K562 (cell line): ENCODE results near the gene ZNF668. TPM values are rescaled to one million over a fixed set of nuclear protein-coding genes. Genes with fewer than 3 reads are reported as not detected.

ENCODE experiments used
- ATF3 ChIP-seq, 2 experiments: fragments of 450-650 bp in 1 of 2; sonication (generic) in 1 of 2; formaldehyde crosslinking in 1 of 2; IDR thresholded peaks in 1 of 2; conservative IDR thresholded peaks in 1 of 2; 2 replicates each; pipeline versions ENCODE4 v1.6.1 to v1.8.1; 2016 to 2023; ENCODE audit warnings: mild to moderate bottlenecking in 2 of 2, moderate library complexity in 2 of 2, inconsistent platforms in 1 of 2, missing genetic modification reagents in 1 of 2
- BDP1 ChIP-seq: IDR thresholded peaks from 3 replicates; pipeline ENCODE4 v1.6.1; 2011; ENCODE audit not compliant: insufficient read length, insufficient read depth
- C11orf30 ChIP-seq: fragments of 450-650 bp; IDR thresholded peaks from 2 replicates; pipeline ENCODE4 v1.6.1; 2016; ENCODE audit warnings: low read depth, mild to moderate bottlenecking
- HDAC3 ChIP-seq: fragments of 450-650 bp; IDR thresholded peaks from 2 replicates; pipeline ENCODE4 v1.6.1; 2018; ENCODE audit warnings: borderline replicate concordance, mild to moderate bottlenecking, moderate library complexity; ENCODE audit not compliant: partially characterized antibody
- MAZ ChIP-seq, 2 experiments: fragments of 450-650 bp in 1 of 2; sonication (generic) in 1 of 2; formaldehyde crosslinking; IDR thresholded peaks in 1 of 2; conservative IDR thresholded peaks in 1 of 2; 2 replicates each; pipeline versions ENCODE4 v1.4.0 to v1.5.0; 2020; ENCODE audit warnings: mild to moderate bottlenecking in 1 of 2, missing genetic modification reagents in 1 of 2
- MEF2A ChIP-seq: IDR thresholded peaks from 2 replicates; pipeline ENCODE4 v1.6.1; 2011; ENCODE audit warnings: low read depth, mild to moderate bottlenecking, low read length, moderate library complexity; ENCODE audit not compliant: control insufficient read depth
- MEF2D ChIP-seq: conservative IDR thresholded peaks from 2 replicates; pipeline ENCODE4 v1.6.1; 2016; ENCODE audit warnings: low read depth, missing genetic modification characterization, missing compliant biosample characterization
- NCOR1 ChIP-seq: fragments of 450-650 bp; IDR thresholded peaks from 2 replicates; pipeline ENCODE4 v1.6.1; 2016; ENCODE audit warnings: mild to moderate bottlenecking, moderate library complexity
- PHF20 ChIP-seq: fragments of 450-650 bp; IDR thresholded peaks from 2 replicates; pipeline ENCODE4 v1.6.1; 2018; ENCODE audit not compliant: partially characterized antibody
- RBM14 ChIP-seq: fragments of 200-400 bp; formaldehyde crosslinking; IDR thresholded peaks from 2 replicates; pipeline ENCODE4 v1.6.1; 2018; ENCODE audit warnings: low read depth, mild to moderate bottlenecking, low read length, moderate library complexity, borderline replicate concordance; ENCODE audit not compliant: insufficient read depth
- RBM34 ChIP-seq: fragments of 200-400 bp; formaldehyde crosslinking; IDR thresholded peaks from 2 replicates; pipeline ENCODE4 v1.6.1; 2018; ENCODE audit warnings: low read length, borderline replicate concordance; ENCODE audit not compliant: insufficient read depth
- SMC3 ChIP-seq: conservative IDR thresholded peaks from 2 replicates; pipeline ENCODE4 v1.6.1; 2011; ENCODE audit warnings: low read depth, low read length, improper control_type of control experiment; ENCODE audit not compliant: insufficient read depth
- XRCC5 ChIP-seq: fragments of 200-400 bp; formaldehyde crosslinking; IDR thresholded peaks from 2 replicates; pipeline ENCODE4 v1.6.1; 2017; ENCODE audit warnings: low read depth, mild to moderate bottlenecking, low read length
- ZC3H8 ChIP-seq: fragments of 450-650 bp; IDR thresholded peaks from 2 replicates; pipeline ENCODE4 v1.6.1; 2017
- ZNF197 ChIP-seq: fragments of 200-800 bp; sonication (Bioruptor generic); IDR thresholded peaks from 2 replicates; pipeline ENCODE4 v1.6.1; 2016; ENCODE audit warnings: low read depth, missing genetic modification characterization, missing compliant biosample characterization
- ZNF639 ChIP-seq, 2 experiments: fragments of 200-800 bp in 1 of 2; sonication (Bioruptor generic) in 1 of 2; sonication (generic) in 1 of 2; formaldehyde crosslinking in 1 of 2; IDR thresholded peaks in 1 of 2; conservative IDR thresholded peaks in 1 of 2; 2 replicates each; pipeline versions ENCODE4 v1.5.0 to v1.6.1; 2016 to 2020; ENCODE audit warnings: missing compliant biosample characterization in 1 of 2, missing genetic modification characterization in 1 of 2, missing genetic modification reagents in 1 of 2
- ZNF717 ChIP-seq: fragments of 250-450 bp; sonication (Bioruptor Pico); IDR thresholded peaks from 2 replicates; pipeline ENCODE4 v1.5.0; 2021
- ZSCAN32 ChIP-seq: fragments of 450-650 bp; formaldehyde crosslinking; IDR thresholded peaks from 2 replicates; pipeline ENCODE4 v1.4.0; 2020; ENCODE audit warnings: mild to moderate bottlenecking, moderate library complexity
- polyA plus RNA-seq, 8 experiments: library from polyadenylated mRNA; depleted of rRNA in 4 of 8; stranded (reverse) in 5 of 8; unstranded in 3 of 8; fragments of >200 nt; fragmentation: Nextera tagmentation in 2 of 8; fragmentation: Illumina TruSeq in 1 of 8; extraction: Ambion mirVana in 2 of 8; extraction: Trizol in 1 of 8; gene quantifications; 2 replicates each; pipeline versions ENCODE4 v1.2.1 to v1.2.3, GENCODE V29; 2011 to 2014; ENCODE audit warnings: inconsistent platforms in 1 of 8, missing spikeins in 1 of 8
- total RNA-seq, 7 experiments: library from RNA; depleted of rRNA in 6 of 7; stranded (reverse); fragments of >200 nt in 6 of 7; fragmentation: Illumina TruSeq in 2 of 7; extraction: Trizol in 2 of 7; gene quantifications; 2 replicates each; pipeline versions ENCODE4 v1.2.1 to v1.2.3, GENCODE V29; 2011 to 2021; ENCODE audit warnings: low replicate concordance in 1 of 7
- TF ChIP-seq, protein P1 (sequence below): fragments of 450-650 bp; formaldehyde crosslinking; conservative IDR thresholded peaks from 2 replicates; pipeline ENCODE4 v1.4.0; 2022; ENCODE audit warnings: mild to moderate bottlenecking, missing genetic modification characterization

The ZNF668 gene
- total and polyA plus RNA-seq, 9 of the 15 experiments (the other 6 are each of a cell fraction or from before 2014, with no cell fraction given) = 0.04 to 15.3 (median 3.8) TPM; not detected in 1

- TF ChIP-seq ATF3 (IDR thresholded peaks at IDR 0.05) (no peak), ATF3 (CRISPR knock-in tag; conservative IDR thresholded peaks at IDR 0.05) (no peak), SMC3 (no peak), ZNF197 (CRISPR knock-in tag) (0 out of 2 replicates have a peak, but pooled peaks have one; percentile 74), HDAC3 (no peak), ZSCAN32 (CRISPR knock-in tag) (no peak), PHF20 (no peak), ZC3H8 (no peak), RBM14 (peak; percentile 69; the same call in 1 of the 2 replicates), ZNF717 (no peak), NCOR1 (no peak), C11orf30 (no peak), MEF2A (no peak), XRCC5 (no peak; the same call in 1 of the 2 replicates), BDP1 (no peak), RBM34 (no peak), ZNF639 (CRISPR knock-in tag; conservative IDR thresholded peaks at IDR 0.05 in 1 of 2, IDR thresholded peaks at IDR 0.05 in 1 of 2) (peak in 1 of 2 experiments; percentile 68; a peak in 1 of 4 replicates), MAZ (CRISPR knock-in tag; conservative IDR thresholded peaks at IDR 0.05 in 1 of 2, IDR thresholded peaks at IDR 0.05 in 1 of 2) (peak in 1 of 2 experiments; percentile 75; a peak in 3 of 4 replicates), MEF2D (tag) (no peak)
- TF ChIP-seq, protein P1, sequence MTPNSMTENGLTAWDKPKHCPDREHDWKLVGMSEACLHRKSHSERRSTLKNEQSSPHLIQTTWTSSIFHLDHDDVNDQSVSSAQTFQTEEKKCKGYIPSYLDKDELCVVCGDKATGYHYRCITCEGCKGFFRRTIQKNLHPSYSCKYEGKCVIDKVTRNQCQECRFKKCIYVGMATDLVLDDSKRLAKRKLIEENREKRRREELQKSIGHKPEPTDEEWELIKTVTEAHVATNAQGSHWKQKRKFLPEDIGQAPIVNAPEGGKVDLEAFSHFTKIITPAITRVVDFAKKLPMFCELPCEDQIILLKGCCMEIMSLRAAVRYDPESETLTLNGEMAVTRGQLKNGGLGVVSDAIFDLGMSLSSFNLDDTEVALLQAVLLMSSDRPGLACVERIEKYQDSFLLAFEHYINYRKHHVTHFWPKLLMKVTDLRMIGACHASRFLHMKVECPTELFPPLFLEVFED = no peak
Observed at GRCh38 chr16:31094424-31095120, 20.5 kb upstream of the ZNF668 start, which contains the start of gene VKORC1 (continued).
